Prostate gland (tissue), 2 donors: ENCODE data around the gene EARS2.

Source experiments
- POLR2A ChIP-seq: fragments of 450-650 bp; IDR thresholded peaks from one replicate; pipeline ENCODE4 v1.6.1; 2016; ENCODE audit warnings: antibody characterized with exemption, mild to moderate bottlenecking
- POLR2AphosphoS5 ChIP-seq: sonication (generic); formaldehyde crosslinking; IDR thresholded peaks from one replicate; pipeline ENCODE4 v1.6.1; 2017; ENCODE audit warnings: antibody characterized with exemption
- TF ChIP-seq, protein P1 (sequence below), 4 experiments: fragments of 200-600 bp in 2 of 4; fragments of 450-650 bp in 2 of 4; sonication (generic) in 2 of 4; IDR thresholded peaks; 1 replicate in 3 of 4; 2 replicates in 1 of 4; pipeline ENCODE4 v1.5.1; 2016 to 2019; ENCODE audit warnings: antibody characterized with exemption in 4 of 4, mild to moderate bottlenecking in 2 of 4, moderate library complexity in 2 of 4

DNA sequence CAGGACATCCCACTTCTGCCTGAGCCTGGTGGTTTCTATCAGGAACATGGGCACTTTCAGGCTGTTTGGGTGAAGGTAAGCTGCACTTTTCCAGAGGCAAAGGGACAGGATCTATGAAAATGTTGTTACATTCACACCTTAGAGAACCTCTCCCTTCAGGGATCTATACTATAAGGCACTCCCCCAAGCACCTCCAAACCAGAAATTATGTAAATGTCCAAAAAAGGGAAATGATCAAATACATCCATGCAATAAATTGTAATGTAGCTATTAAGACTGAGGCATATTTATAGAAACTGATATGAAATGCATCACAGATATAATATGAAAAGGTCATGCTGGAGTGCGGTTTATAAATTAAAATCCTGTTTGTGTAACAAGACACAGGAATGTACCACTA lies 80.9 kb downstream of the EARS2 start:
- TF ChIP-seq, protein P1, sequence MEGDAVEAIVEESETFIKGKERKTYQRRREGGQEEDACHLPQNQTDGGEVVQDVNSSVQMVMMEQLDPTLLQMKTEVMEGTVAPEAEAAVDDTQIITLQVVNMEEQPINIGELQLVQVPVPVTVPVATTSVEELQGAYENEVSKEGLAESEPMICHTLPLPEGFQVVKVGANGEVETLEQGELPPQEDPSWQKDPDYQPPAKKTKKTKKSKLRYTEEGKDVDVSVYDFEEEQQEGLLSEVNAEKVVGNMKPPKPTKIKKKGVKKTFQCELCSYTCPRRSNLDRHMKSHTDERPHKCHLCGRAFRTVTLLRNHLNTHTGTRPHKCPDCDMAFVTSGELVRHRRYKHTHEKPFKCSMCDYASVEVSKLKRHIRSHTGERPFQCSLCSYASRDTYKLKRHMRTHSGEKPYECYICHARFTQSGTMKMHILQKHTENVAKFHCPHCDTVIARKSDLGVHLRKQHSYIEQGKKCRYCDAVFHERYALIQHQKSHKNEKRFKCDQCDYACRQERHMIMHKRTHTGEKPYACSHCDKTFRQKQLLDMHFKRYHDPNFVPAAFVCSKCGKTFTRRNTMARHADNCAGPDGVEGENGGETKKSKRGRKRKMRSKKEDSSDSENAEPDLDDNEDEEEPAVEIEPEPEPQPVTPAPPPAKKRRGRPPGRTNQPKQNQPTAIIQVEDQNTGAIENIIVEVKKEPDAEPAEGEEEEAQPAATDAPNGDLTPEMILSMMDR (IDR thresholded peaks at IDR 0.05), result no peak
- TF ChIP-seq POLR2A, result no peak
- no peak for TF ChIP-seq POLR2AphosphoS5
